GM12878 (cell line): Measurements from ENCODE around the gene WDFY3. TPM values are rescaled to one million over a fixed set of nuclear protein-coding genes. Genes with fewer than 3 reads are reported as not detected.

Experiments
- ATAC-seq: fragments of 200-7000 bp; cut with Tn5 transposase; 3 replicates; pipeline ENCODE4 v1.9.1; 2020; ENCODE audit warnings: mild to moderate bottlenecking, moderate library complexity
- BruUV-seq: library from RNA; stranded (reverse); fragments of 400-500 nt; replicated peaks from 2 replicates; lab custom pipeline; 2021; lab: Mats Ljungman, UMichigan
- CTCF ChIA-PET: fragments of 300-600 bp; sonication (Branson Sonifier 250); formaldehyde crosslinking; extraction: SDS; loops from one replicate; lab custom pipeline; 2021; ENCODE audit warnings: inconsistent platforms; lab: Yijun Ruan, JAX
- POLR2A ChIA-PET: fragments of 350-600 bp; formaldehyde crosslinking; extraction: SDS; loops from one replicate; lab custom pipeline; 2021; ENCODE audit warnings: inconsistent platforms; lab: Charles Lee
- RAD21 ChIA-PET: fragments of 300-600 bp; sonication (Branson Sonifier 250); formaldehyde crosslinking; loops from one replicate; lab custom pipeline; 2023; ENCODE audit warnings: antibody characterized with exemption; ENCODE audit not compliant: unreplicated experiment; lab: Charles Lee
- SMC1A ChIA-PET: fragments of 300-600 bp; sonication (Branson Sonifier 250); formaldehyde crosslinking; loops from one replicate; lab custom pipeline; 2023; ENCODE audit not compliant: unreplicated experiment, uncharacterized antibody; lab: Charles Lee
- DNase-seq: peaks from one replicate; pipeline ENCODE4 v3.0.0-alpha.2; 2011; ENCODE audit warnings: low read depth, low spot score
- FAIRE-seq: peaks from 3 replicates; lab custom pipeline; 2011; peaks lifted over from hg19 to GRCh38; lab: Jason Lieb, UNC
- H2AFZ ChIP-seq: 2 replicates; pipeline ENCODE4 v1.6.0; 2011; ENCODE audit warnings: low read depth, low read length, control low read depth; ENCODE audit not compliant: control insufficient read depth
- H3K27ac ChIP-seq: 2 replicates; pipeline ENCODE4 v1.5.1; 2011; ENCODE audit warnings: control low read depth; ENCODE audit not compliant: control insufficient read depth, insufficient read depth
- H3K27me3 ChIP-seq, 2 experiments: replicated peaks in 1 of 2; 2 replicates each; pipeline versions ENCODE4 v1.6.0 to v1.6.1; 2011; ENCODE audit warnings: low read length in 1 of 2; ENCODE audit not compliant: control insufficient read depth in 2 of 2, insufficient read depth in 2 of 2
- H3K36me3 ChIP-seq, 2 experiments: 2 replicates each; pipeline ENCODE4 v1.5.1; 2011; ENCODE audit warnings: low read length in 1 of 2; ENCODE audit not compliant: control insufficient read depth in 2 of 2, insufficient read depth in 2 of 2
- H3K4me1 ChIP-seq: 2 replicates; pipeline ENCODE4 v1.6.1; 2011; ENCODE audit warnings: mild to moderate bottlenecking, low read length, moderate library complexity, mixed read lengths; ENCODE audit not compliant: control insufficient read depth, insufficient read depth
- H3K4me2 ChIP-seq: 2 replicates; pipeline ENCODE4 v1.6.0; 2011; ENCODE audit warnings: control low read depth; ENCODE audit not compliant: control insufficient read depth, insufficient read depth
- H3K4me3 ChIP-seq: fragments of 200-600 bp; sonication (generic); 2 replicates; pipeline ENCODE4 v1.5.1; 2016
- H3K79me2 ChIP-seq: 2 replicates; pipeline ENCODE4 v1.6.0; 2011; ENCODE audit warnings: low read length; ENCODE audit not compliant: control insufficient read depth, insufficient read depth
- H3K9ac ChIP-seq: 2 replicates; pipeline ENCODE4 v1.8.0; 2011; ENCODE audit warnings: low read length, control low read depth, mixed read lengths; ENCODE audit not compliant: control insufficient read depth, insufficient read depth
- H3K9me3 ChIP-seq: replicated peaks from 3 replicates; pipeline ENCODE4 v1.5.1; 2011; ENCODE audit warnings: mild to moderate bottlenecking, low read length; ENCODE audit not compliant: control insufficient read depth, insufficient read depth
- H4K20me1 ChIP-seq: 2 replicates; pipeline ENCODE4 v1.6.0; 2011; ENCODE audit not compliant: control insufficient read depth, insufficient read depth
- BACH1 ChIP-seq: fragments of 450-650 bp; IDR thresholded peaks from 2 replicates; pipeline ENCODE4 v1.6.1; 2017; ENCODE audit warnings: mild to moderate bottlenecking, borderline replicate concordance
- BCL11A ChIP-seq: IDR thresholded peaks from 2 replicates; pipeline ENCODE4 v1.6.1; 2011; ENCODE audit warnings: low read depth, low read length
- BHLHE40 ChIP-seq, 2 experiments: fragments of 450-650 bp in 1 of 2; IDR thresholded peaks; 2 replicates each; pipeline ENCODE4 v1.6.1; 2011 to 2017; ENCODE audit warnings: low read depth in 2 of 2, borderline replicate concordance in 1 of 2, improper control_type of control experiment in 1 of 2, low read length in 1 of 2, mild to moderate bottlenecking in 1 of 2
- FOS ChIP-seq: IDR thresholded peaks from 3 replicates; pipeline ENCODE4 v1.6.1; 2011; ENCODE audit warnings: borderline replicate concordance; ENCODE audit not compliant: insufficient read length; ENCODE audit errors: extremely low read depth
- HCFC1 ChIP-seq: fragments of 150-350 bp; IDR thresholded peaks from 2 replicates; pipeline ENCODE4 v1.6.1; 2014; ENCODE audit warnings: low read length
- LARP7 ChIP-seq: fragments of 450-650 bp; IDR thresholded peaks from 2 replicates; pipeline ENCODE4 v1.6.1; 2017; ENCODE audit warnings: mild to moderate bottlenecking
- NBN ChIP-seq: fragments of 450-650 bp; IDR thresholded peaks from 2 replicates; pipeline ENCODE4 v1.6.1; 2016
- POLR2A ChIP-seq: IDR thresholded peaks from 2 replicates; pipeline ENCODE4 v1.6.1; 2011; ENCODE audit warnings: low read depth, mild to moderate bottlenecking, low read length
- TCF3 ChIP-seq: IDR thresholded peaks from 2 replicates; pipeline ENCODE4 v1.6.1; 2012; ENCODE audit warnings: low read depth, mild to moderate bottlenecking, low read length, borderline replicate concordance; ENCODE audit not compliant: insufficient read depth
- ZSCAN29 ChIP-seq: fragments of 450-650 bp; IDR thresholded peaks from 2 replicates; pipeline ENCODE4 v1.6.1; 2017; ENCODE audit warnings: mild to moderate bottlenecking, moderate library complexity
- WGBS: methylation state at CpG from one replicate; pipeline ENCODE4 v1.1.6; 2016; ENCODE audit warnings: low lambda C conversion rate; ENCODE audit not compliant: insufficient replicate concordance, insufficient coverage; ENCODE audit errors: missing lambda C conversion rate; 5-methylcytosine and 5-hydroxymethylcytosine counted together
- in situ Hi-C: fragments of 300-500 bp; cut with MboI; formaldehyde crosslinking; loops from 9 replicates; pipeline ENCODE4 v1.14.3; 2018; ENCODE audit warnings: mixed read lengths
- intact Hi-C: fragments of 100-400 bp; cut with micrococcal nuclease; formaldehyde crosslinking; loops from one replicate; pipeline ENCODE4 v1.14.2; 2022; ENCODE audit not compliant: unreplicated experiment
- polyA plus RNA-seq, 11 experiments: library from polyadenylated mRNA; depleted of rRNA in 4 of 11; unstranded in 6 of 11; stranded (reverse) in 5 of 11; fragments of >200 nt; fragmentation: Nextera tagmentation in 4 of 11; fragmentation: Illumina TruSeq in 1 of 11; extraction: Ambion mirVana in 4 of 11; extraction: Trizol in 1 of 11; gene quantifications; 1 replicate in 1 of 11; 2 replicates in 10 of 11; pipeline versions ENCODE4 v1.2.1 to v1.2.3, GENCODE V29; 2011 to 2016; ENCODE audit warnings: inconsistent platforms in 2 of 11, missing spikeins in 2 of 11, low read depth in 1 of 11
- total RNA-seq, 4 experiments: library from RNA; depleted of rRNA in 3 of 4; stranded (reverse); fragments of >200 nt in 3 of 4; fragmentation: Illumina TruSeq in 1 of 4; extraction: Trizol in 1 of 4; gene quantifications; 2 replicates each; pipeline versions ENCODE4 v1.2.1 to v1.2.3, GENCODE V29; 2013 to 2021
- TF ChIP-seq, protein P1 (sequence below): IDR thresholded peaks from 2 replicates; pipeline ENCODE4 v1.6.1; 2012; ENCODE audit warnings: low read length, inconsistent platforms
- TF ChIP-seq, protein P2 (sequence below): fragments of 450-650 bp; IDR thresholded peaks from 2 replicates; pipeline ENCODE4 v1.6.1; 2017; ENCODE audit warnings: mild to moderate bottlenecking, moderate library complexity

Gene WDFY3
- total and polyA plus RNA-seq, 10 of the 15 experiments (the other 5 are each of a cell fraction or from before 2014, with no cell fraction given), result 0.01 to 0.23 (median 0.12) TPM; not detected in 2

DNA sequence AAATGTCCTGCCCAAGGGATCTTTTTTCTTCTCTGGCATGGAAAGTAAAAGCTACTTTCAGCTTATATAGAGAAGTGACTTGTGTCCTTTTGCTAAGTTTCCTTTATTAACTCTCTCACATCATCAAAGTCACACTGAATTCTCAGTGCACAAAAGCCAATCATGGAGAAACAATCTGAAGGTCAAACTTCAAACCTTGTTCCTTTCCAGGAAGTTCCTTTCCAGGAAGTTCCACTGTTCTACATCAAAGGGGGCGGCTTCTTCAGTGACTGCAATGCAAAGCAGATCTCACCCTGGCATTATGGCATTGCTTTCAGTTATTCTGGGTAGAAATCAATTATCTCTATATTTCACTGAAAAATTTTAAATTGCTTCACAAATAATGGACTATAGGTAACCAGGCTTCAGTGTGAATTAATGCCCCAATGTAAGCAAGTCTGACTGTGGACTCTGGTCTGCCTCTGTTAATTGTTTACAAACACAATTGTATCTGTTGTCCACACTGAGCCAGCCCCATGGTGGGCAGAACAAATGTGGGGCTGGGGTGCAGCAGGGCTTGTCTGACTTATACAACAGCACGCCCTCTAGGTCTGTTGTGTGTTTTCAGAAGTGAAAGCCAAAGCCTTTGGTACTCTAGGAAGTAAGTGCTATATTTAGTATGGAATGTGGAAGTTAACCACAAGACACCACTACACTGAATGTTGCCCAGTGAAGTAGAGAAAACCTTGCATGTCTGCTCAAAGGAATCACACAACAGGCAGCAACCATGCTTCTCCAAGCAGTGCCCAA is 284.8 kb downstream of the WDFY3 start:
- H3K36me3 ChIP-seq, result no peaks in the 10 kb centered on the region
- no peak for FAIRE-seq
- no peaks in the 10 kb centered on the region for H3K79me2 ChIP-seq
- no peak overlapping the region for H3K4me3 ChIP-seq
- no peak for ATAC-seq
- no peaks in the 10 kb centered on the region; a peak in 1 of 4 replicates for H3K27me3 ChIP-seq
- H3K27ac ChIP-seq, result no peak overlapping the region
- no peak overlapping the region for H2AFZ ChIP-seq
- 22% methylated on average over 2 of the region's 2 CpGs for WGBS
- DNase-seq, result no peak
- TF ChIP-seq NBN, result no peak
- no peak for TF ChIP-seq POLR2A
- TF ChIP-seq, protein P1, sequence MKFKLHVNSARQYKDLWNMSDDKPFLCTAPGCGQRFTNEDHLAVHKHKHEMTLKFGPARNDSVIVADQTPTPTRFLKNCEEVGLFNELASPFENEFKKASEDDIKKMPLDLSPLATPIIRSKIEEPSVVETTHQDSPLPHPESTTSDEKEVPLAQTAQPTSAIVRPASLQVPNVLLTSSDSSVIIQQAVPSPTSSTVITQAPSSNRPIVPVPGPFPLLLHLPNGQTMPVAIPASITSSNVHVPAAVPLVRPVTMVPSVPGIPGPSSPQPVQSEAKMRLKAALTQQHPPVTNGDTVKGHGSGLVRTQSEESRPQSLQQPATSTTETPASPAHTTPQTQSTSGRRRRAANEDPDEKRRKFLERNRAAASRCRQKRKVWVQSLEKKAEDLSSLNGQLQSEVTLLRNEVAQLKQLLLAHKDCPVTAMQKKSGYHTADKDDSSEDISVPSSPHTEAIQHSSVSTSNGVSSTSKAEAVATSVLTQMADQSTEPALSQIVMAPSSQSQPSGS, result no peak
- TF ChIP-seq, protein P2, sequence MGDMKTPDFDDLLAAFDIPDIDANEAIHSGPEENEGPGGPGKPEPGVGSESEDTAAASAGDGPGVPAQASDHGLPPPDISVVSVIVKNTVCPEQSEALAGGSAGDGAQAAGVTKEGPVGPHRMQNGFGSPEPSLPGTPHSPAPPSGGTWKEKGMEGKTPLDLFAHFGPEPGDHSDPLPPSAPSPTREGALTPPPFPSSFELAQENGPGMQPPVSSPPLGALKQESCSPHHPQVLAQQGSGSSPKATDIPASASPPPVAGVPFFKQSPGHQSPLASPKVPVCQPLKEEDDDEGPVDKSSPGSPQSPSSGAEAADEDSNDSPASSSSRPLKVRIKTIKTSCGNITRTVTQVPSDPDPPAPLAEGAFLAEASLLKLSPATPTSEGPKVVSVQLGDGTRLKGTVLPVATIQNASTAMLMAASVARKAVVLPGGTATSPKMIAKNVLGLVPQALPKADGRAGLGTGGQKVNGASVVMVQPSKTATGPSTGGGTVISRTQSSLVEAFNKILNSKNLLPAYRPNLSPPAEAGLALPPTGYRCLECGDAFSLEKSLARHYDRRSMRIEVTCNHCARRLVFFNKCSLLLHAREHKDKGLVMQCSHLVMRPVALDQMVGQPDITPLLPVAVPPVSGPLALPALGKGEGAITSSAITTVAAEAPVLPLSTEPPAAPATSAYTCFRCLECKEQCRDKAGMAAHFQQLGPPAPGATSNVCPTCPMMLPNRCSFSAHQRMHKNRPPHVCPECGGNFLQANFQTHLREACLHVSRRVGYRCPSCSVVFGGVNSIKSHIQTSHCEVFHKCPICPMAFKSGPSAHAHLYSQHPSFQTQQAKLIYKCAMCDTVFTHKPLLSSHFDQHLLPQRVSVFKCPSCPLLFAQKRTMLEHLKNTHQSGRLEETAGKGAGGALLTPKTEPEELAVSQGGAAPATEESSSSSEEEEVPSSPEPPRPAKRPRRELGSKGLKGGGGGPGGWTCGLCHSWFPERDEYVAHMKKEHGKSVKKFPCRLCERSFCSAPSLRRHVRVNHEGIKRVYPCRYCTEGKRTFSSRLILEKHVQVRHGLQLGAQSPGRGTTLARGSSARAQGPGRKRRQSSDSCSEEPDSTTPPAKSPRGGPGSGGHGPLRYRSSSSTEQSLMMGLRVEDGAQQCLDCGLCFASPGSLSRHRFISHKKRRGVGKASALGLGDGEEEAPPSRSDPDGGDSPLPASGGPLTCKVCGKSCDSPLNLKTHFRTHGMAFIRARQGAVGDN, result no peak
- TF ChIP-seq BHLHE40 (IDR thresholded peaks at IDR 0.05; ENCODE audit: borderline replicate concordance in 1 of 2, low read depth in 2 of 2, low read length in 1 of 2), result no peak
- TF ChIP-seq LARP7, result no peak
- no peak for TF ChIP-seq BCL11A
- no peak for TF ChIP-seq BACH1
- TF ChIP-seq ZSCAN29, result no peak
- TF ChIP-seq FOS, result no peak
- no peak for TF ChIP-seq HCFC1
- no peak for TF ChIP-seq TCF3
- CTCF ChIA-PET, result no interaction called here
- in situ Hi-C loops (no loop called here), intact Hi-C loops (no loop called here)
- H3K4me1 ChIP-seq, result no peaks in the 10 kb centered on the region
- RAD21 ChIA-PET, result no interaction called here
- H3K4me2 ChIP-seq, result no peak overlapping the region
- SMC1A ChIA-PET, result no interaction called here
- POLR2A ChIA-PET, result no interaction called here
- no peaks in the 10 kb centered on the region for H3K9me3 ChIP-seq
- no peak overlapping the region for H3K9ac ChIP-seq
- H4K20me1 ChIP-seq, result no peaks in the 10 kb centered on the region
- no TSS peak for BruUV-seq
